DMS114 treated with DMSO at 0.1 percent for 48 hours (cell line): Measurements from ENCODE around the gene JAKMIP2.
"Not testable (repeated sequence)": the region's sequence is repeated elsewhere in the genome, so short reads cannot be mapped to it uniquely, and the experiment has no call there.

Experiments
- DNase-seq: peaks from one replicate; lab custom pipeline; 2025; ENCODE audit not compliant: unreplicated experiment; lab: John Stamatoyannopoulos, UW

Gene JAKMIP2

DNA sequence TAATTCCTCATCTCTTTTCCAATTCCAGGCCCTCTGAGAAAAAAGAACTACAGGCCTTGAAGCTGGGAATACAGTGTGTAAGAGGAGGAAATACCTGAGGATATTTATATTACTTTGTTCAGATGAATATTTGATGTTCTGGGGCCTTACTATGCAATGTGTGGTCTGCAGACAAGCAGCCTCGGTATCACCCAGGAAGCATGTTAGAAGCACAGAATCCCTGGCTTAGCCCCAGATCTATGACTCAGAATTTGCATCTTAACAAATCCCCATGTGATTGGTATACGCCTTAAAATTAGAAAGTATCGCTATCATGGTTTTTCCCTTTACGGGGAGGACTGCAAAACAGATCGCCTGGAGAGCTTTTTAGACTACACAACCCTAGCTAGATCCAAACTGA, 121.0 kb downstream of the JAKMIP2 start:
- DNase-seq: no peak

DNA sequence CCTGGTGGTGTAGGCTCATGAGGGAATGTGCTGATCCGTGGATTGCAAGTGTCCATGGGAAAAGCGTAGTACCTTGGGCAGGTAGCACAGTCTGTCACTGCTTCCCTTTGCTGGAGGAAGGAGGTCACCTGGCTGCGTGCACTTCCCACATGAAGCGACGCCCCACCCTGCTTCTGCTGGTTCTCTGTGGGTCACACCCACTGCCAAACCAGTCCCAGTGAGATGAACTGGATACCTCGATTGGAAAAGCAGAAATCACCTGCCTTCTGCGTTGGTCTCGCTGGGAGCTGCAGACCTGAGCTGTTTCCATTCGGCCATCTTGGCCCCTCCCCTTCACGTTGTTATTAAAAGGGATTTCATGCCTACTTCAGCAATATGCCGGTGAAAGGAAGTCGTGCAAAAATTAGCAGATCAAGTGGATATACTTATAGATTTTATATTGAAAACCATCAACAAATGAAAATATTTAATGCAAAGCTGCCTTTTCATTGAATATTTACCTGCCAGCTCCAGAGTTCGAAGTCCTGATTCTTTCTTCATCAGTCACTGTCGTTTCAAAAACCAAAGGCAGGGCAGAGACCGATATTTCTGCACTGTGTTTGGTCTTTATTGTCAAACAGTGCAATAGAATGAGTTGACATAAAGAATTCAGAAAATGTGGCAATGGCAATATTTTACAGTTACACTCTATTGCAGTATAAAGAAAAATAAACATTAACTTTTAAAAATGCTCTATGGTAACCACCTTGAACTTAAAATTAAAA, 123.2 kb downstream of the JAKMIP2 start:
- DNase-seq: no peak

DNA sequence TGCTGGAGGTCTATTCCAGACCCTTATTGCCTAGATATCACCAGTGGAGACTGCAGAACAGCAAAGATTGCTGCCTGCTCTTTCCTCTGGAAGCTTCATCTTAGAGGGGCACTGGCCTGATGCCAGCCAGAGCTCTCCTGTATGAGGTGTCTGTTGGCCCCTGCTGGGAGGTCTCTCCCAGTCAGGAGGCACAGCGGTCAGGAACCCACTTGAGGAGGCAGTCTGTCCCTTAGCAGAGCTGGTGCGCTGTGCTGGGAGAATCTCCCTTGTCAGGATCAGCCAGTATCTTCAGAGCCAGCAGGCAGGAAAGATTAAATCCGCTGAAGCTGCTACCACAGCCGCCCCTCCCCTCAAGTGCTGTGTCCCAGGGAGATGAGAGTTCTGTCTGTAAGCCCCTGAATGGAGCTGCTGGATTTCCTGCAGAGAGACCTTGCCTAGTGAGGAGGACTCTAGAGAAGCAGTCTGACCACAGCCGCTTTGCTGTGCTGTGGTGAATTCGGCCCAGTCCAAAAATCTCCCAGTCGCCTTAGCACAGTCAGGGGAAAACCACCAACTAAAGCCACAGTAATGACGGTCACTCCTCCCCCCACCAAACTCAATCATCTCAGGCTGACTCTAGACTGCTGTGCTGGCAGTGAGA, 124.1 kb downstream of the JAKMIP2 start:
- no peak for DNase-seq

DNA sequence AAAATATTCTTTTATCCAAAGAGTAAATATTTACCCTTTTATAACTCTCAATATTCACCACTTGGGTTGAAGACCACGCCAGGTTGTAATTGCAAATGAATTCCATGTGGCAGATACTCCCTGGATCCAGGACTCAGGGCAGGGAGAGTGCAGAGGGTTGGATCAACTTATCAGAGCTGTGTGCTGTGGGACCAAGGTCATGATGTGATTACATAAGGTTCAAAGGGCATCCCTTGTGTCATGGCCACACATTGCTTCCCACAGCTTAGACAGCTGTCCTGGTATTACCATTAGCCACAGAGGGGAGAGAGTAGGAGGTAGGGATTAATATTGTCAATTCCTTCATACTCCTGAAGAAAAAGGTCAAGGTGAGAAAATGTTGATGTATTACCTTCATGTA, 133.9 kb downstream of the JAKMIP2 start:
- DNase-seq: no peak

DNA sequence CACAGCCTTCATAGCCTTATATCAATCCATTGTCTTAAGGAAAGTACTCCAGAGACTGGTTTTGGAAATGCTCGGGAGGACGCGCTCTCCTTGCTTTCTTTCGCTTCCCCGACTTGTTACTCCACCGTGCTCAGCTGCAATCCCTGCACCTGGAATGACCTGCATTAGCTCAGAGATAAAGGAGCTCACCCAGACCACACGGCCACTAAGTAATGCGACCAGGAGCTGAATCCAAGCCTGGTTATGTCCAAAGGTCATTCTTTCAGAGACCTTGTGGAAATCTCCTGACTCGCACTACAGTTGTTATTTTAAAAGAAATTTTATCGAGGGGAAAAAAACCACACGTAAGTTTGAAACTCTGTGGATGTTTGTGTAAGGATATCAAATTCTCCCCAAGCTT, 137.3 kb downstream of the JAKMIP2 start:
- no peak for DNase-seq

DNA sequence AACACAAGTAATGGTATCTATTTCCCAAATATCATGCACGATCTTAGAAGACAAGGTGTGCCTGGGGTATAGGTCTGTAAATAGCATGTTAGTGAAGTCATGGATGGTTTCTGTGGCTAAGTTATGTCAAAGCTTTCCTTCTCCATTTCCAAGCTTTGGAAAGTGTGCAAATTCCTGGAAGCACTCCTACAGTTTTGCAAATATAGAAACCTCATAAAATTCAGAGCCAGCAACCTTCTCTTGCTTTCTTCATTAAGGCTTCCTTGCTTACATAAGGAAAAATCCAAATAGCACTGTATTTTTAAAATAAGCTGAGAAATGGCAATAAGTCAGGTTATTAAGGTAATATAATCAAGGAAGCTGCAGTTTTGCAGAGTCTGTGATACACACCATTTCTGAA, 138.1 kb downstream of the JAKMIP2 start:
- no peak for DNase-seq

DNA sequence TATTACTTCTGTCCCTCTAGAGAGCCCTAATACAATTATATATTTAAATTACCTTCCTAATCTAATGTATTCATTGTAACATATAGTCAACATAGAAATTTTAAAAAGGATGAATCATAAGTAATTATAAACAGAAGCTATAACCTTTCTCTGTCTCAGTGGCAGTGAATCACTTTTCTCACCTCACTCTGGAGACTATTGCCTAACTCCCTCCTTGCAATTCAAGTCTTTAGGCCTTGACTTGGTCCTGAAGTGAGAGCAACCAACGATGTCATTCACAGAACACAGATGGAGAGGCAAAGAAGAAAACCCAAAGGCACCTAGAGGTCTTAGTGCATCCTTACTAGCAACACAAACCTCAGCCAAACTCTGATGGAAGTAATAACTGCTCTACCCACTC, 139.4 kb downstream of the JAKMIP2 start:
- no peak for DNase-seq

DNA sequence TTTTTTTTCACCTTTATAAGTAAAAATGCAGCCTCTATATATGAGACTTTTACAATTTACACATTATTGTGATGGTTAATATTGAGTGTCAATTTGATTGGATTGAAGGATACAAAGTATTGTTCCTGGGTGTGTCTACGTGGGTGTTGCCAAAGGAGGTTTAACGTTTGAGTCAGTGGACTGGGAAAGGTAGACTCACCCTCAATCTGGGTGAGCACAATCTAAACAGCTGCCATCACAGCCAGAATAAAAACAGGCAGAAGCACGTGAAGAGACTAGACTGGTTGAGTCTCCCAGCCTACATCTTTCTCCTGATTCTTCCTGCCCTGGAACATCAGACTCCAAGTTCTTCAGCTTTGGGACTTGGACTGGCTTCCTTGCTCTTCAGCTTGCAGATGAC, 139.9 kb downstream of the JAKMIP2 start:
- DNase-seq: no peak

DNA sequence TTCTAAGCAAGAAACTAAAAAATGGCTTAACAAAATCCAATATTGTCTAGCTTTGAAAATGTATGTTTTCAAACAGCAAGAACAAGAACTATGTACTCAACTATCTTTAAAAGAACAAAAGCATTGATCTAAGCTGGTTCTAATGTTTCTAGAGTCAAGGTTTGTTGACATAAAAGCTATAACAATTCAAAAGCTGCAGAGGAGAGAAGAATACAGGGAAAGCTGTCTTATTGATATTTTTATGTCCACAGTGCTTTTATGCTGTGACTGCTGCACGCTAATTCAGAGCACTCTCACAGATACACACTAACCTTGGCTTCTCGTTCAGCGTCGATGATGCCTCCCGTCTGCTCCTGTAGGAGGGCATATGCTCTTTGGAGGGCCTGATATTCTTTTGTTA, 143.2 kb downstream of the JAKMIP2 start:
- DNase-seq: no peak

DNA sequence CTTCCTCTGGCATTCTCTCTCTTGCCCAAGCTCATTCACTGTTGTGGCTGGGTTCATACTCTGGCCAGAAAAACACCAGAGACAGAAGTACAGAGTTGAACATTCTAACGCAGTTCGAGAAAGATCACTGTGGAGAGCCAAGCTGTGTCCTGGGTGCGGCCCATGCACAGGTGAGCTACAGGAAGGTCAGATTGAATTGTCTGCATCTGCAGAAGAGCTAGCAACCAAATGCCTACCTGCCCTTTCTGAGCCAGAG, 145.9 kb downstream of the JAKMIP2 start:
- DNase-seq: no peak

DNA sequence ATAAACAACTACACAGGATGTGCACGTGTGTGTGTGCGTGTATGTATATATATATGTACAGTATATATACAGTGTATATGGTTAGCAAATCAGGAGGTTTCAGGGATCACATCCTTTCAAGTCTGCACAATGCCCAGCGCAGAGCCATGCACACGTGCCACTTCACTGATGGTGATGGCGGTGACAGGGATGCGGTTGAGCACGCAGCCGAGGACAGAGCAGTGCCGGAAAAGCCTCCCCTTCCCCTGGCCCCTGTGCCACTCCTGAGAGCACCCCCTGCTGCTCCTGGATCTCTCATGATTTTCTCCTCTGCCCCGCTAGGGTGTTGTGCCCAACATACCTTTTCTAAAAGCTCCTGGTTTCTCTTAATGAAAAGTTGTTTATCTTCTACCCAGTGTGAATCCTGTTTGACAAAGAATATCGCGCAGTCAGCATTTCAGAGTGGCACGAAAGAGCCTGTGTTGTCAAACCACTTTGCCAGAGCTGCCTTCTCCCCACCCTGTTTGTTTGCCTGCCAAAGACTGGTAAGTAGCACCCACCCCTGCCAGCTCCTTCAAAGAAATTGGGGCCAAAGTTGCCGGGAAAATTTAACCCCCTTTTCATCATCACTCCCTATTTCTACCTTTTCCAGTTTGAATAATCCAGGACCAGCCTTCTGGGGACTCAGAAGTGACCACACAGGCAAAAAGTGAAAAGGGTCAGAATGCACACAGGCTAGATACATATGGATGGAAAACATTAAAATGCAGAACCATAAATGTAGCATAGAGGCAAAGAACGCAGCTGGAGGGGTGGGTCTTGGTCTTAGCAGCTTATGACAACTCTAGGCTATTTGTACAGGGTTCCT, 146.4 kb downstream of the JAKMIP2 start:
- DNase-seq: no peak

DNA sequence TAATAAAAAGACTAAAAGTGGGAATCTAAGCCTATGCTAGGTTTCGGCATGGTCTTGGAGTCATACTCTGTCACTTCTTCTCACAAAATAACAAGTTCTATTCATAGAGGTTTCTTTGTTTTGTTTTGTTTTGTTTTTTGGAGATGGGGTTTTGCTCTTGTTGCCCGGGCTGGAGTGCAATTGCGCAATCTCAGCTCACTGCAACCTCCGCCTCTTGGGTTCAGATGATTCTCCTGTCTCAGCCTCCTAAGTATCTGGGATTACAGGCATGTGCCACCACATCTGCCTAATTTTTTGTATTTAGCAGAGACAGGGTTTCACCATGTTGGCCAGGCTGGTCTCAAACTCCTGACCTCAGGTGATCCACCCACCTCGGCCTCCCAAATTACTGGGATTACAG, 147.1 kb downstream of the JAKMIP2 start:
- DNase-seq: not testable (repeated sequence)

DNA sequence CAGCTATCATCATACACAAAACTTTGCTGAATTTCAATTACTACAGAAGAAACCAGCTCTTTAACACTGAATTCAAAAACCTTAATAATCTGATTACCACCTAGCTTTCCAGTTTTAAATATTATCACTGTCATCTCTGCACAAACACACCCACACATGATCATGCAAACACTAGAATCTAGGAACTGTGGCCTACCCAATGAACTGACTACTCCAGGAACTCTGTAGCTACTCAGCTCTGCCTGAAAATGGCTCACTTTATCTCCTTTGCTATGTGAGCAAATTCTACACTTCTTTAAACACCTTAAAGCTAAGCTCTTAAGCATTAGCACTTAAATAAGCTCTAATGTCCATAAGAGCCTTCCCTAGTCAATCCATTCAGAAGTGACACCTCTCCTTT, 149.4 kb downstream of the JAKMIP2 start:
- DNase-seq: no peak

DNA sequence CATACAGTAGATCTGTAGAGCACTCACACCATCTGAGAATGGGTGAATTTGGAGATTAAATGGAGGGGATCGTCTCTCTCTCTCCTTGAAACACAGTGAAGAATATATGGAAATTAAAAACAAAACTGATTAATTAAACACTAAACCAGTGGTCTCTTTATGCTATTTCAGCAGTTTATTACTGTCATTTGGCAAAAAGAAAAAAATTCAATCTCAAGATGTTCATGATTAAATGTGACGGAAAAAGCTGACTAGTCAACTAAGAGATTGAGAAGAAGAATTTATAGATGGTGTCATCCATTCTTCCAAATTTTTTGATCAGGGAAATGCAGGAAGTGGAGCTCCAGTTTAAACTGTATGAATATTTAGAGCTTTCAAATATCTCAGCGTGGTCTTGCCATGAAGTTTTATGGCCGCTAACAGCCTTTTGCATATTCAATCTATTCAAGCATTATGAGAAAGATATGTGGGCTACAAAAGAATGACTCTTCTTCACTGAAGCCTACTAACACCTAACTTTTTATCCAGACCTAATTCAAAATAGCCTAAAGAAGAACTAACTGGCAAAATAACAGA, 151.0 kb downstream of the JAKMIP2 start:
- no peak for DNase-seq

DNA sequence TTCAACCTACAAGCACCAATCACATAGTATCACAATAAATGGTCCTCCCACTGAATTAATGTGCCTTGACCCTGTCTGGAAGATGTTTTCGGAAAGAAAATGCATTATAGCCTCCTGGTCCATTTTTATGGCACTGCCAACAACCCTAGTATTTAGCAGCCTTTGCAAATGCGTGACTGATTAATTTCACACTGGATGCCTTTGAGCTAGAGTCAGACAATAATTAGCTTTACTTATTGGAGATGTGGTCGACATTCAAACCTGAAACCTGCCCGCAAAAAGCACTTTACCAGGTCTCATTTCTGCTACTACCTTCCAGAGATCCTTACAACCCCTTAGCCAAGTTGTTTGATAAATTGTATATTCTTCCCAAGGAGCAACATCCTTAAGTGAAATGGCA, 153.3 kb downstream of the JAKMIP2 start:
- DNase-seq: no peak

DNA sequence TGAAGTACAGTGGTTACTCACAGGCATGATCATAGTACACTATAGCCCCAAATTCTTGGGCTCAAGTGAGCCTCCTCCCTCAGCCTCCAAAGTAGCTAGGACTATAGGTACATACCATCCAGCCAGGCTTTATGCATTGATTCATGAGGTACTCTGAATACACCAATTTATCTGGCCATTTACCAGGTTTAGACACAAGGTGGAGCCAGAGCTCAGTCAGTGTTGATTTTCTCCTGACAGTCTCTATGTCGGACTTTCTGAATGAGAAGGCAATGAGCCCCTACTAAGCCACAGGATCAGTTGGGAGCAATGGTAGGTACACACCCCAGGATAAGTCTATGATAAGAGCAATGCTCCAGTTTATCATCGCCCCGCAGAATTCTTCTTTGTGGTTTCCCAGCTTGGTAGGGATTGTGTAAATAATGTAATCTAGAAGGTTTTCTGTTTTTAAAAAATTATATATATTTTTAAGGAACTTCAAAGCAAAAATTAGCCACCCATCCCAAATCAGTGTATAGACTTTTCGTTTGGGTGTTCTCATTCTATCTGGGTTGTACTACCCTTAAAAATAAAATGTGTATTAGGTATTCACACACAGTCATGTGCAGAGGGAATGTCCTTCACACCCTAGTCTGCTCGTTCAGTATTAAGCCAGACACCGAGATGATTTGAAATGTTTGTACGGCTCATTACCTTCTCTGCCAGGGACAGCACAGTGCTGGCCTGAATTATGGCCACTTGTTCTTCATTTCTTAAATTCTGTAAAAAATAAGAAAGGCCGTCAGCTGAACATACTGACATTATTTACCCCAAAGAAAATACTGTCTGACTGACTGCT, 154.3 kb downstream of the JAKMIP2 start:
- peak; percentile 65 for DNase-seq

DNA sequence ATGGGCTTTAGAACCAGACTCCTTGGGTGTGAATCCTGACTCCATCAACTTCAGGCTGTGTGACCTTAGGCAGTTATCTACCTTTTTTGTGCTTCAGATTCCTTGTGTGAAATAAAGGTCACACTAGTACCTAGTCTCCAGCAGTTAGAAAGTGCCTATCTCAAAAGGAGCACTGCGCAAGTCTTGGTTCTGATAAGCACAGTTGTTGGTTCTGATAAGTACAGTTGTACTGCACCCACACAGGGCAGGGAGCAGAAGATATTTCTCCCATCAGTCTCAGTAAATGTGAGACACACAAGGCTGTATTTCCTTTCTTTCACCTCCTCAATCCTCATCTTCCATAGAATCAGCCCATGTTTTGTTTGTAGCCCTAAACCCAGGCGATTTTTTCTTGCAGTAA, 156.1 kb downstream of the JAKMIP2 start:
- no peak for DNase-seq

DNA sequence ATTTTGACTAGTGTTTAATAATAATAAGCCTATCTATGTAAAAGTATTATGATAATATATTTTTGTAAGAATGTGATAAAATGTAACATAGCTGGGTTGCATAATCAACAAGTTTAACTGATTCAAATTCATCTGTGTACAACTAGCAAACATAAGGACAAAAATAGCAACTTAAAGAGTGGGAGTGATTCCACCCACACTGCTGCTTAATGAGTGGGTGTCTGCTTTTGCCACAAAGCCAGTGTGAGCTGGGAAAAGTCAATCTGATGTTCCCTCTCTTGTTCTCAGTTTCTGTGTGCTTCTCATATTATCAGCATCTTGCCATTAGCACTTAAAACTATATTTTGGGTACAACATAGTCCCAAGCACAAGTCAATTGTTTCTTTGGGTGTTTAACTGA, 161.5 kb downstream of the JAKMIP2 start:
- DNase-seq: no peak

DNA sequence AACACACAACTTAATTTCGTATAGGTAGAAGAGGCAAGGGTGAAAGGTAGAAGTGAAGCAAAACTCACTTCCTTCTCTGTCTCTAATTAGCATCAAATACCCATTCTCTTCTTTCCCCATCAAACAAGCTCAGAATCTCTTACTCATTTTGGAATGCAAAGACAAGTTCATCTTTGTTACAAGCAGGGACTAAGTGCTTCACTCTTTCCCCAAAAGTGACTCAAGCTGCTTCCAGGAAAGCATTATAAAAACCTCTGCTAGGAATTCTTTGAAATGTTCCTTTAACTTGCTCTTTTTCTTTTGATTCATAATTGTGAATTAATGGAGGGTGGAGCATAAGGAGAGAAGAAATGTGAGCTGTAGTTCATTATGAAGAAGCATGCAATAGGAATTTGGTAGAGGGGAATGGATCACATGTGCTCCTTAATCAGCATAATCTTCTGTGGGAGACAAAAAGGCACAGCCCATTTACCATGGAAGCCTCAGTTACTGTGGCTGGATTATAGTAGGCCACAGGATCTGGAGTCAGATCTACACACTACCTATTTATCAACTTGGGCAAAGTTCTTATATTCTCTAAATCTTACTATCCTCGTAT, 163.1 kb downstream of the JAKMIP2 start:
- DNase-seq: no peak

DNA sequence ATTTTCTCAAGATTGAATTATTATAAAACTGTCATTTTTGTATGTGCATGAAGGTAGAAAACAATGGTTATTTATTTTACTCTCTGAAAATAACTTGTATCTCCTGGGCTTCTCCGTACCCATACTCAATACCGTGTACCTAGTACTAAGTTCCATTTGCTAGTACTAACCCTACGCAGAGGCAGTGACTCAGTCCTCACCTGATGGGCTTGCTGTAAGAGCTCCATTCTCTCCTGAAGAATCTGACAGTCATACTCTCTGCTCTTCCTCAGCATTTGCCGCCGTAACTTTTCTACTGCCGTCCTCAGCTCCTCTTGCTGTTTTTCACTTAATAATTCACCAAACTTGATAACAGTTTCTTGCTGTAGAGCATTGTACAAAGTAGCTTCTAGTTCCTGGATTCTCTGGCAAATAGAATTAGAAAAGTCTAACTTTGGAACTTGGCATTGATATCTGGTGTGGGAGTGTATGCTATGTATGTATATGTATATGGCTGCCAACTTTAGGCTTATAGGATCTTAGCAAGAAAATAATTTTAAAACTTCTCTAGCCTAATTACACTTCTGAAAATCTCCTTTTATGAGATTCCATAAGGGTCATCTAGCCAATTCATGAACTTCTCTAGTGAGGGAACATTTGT, 164.7 kb downstream of the JAKMIP2 start:
- DNase-seq: no peak
